Measurements from ENCODE around the gene PTGER2.

DNA sequence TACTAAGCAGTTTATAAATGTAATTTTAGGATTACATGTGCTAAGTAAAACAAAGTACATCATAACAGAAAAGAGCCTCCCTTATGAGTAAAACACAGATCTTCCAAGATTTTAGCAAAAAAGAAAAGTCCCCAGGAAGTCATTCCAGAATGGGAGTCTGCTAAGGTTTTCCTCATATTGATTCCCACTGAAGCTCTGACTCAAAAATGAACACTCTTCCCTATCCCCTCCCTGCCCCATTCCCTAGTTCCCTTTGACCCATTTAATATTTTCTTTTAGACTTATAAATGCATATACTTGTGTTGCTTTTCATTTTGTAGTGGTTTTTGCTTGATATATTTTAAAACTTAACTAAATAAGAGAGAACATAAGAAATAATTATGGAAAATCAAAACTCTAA lies 40.1 kb downstream of the PTGER2 start:
- TF ChIP-seq, protein P1, sequence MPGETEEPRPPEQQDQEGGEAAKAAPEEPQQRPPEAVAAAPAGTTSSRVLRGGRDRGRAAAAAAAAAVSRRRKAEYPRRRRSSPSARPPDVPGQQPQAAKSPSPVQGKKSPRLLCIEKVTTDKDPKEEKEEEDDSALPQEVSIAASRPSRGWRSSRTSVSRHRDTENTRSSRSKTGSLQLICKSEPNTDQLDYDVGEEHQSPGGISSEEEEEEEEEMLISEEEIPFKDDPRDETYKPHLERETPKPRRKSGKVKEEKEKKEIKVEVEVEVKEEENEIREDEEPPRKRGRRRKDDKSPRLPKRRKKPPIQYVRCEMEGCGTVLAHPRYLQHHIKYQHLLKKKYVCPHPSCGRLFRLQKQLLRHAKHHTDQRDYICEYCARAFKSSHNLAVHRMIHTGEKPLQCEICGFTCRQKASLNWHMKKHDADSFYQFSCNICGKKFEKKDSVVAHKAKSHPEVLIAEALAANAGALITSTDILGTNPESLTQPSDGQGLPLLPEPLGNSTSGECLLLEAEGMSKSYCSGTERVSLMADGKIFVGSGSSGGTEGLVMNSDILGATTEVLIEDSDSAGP (CRISPR knock-in tag; IDR thresholded peaks at IDR 0.05; ENCODE audit: borderline replicate concordance): no peak
- TF ChIP-seq SALL1 (CRISPR knock-in tag; IDR thresholded peaks at IDR 0.05): no peak
- no peak for TF ChIP-seq MEIS2 (CRISPR knock-in tag; IDR thresholded peaks at IDR 0.05)
- TF ChIP-seq, protein P2, sequence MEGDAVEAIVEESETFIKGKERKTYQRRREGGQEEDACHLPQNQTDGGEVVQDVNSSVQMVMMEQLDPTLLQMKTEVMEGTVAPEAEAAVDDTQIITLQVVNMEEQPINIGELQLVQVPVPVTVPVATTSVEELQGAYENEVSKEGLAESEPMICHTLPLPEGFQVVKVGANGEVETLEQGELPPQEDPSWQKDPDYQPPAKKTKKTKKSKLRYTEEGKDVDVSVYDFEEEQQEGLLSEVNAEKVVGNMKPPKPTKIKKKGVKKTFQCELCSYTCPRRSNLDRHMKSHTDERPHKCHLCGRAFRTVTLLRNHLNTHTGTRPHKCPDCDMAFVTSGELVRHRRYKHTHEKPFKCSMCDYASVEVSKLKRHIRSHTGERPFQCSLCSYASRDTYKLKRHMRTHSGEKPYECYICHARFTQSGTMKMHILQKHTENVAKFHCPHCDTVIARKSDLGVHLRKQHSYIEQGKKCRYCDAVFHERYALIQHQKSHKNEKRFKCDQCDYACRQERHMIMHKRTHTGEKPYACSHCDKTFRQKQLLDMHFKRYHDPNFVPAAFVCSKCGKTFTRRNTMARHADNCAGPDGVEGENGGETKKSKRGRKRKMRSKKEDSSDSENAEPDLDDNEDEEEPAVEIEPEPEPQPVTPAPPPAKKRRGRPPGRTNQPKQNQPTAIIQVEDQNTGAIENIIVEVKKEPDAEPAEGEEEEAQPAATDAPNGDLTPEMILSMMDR (CRISPR knock-in tag; IDR thresholded peaks at IDR 0.05): no peak
- no peak for TF ChIP-seq ZBTB7A (CRISPR knock-in tag; IDR thresholded peaks at IDR 0.05)
- no peak for TF ChIP-seq ZNF597 (CRISPR knock-in tag; IDR thresholded peaks at IDR 0.05)
- no peak for TF ChIP-seq AFF4 (CRISPR knock-in tag; IDR thresholded peaks at IDR 0.05)
- TF ChIP-seq ZNF7 (CRISPR knock-in tag; IDR thresholded peaks at IDR 0.05): no peak
